T follicular helper cell (primary cell): Measurements from ENCODE around the gene SLC3A2.
"Not testable (repeated sequence)": the region's sequence is repeated elsewhere in the genome, so short reads cannot be mapped to it uniquely, and the experiment has no call there.

Source experiments
- DNase-seq: peaks from one replicate; pipeline ENCODE4 v3.0.0-alpha.2; 2020; ENCODE audit warnings: low read depth

SLC3A2 gene

GRCh38 chr11:62930666-62931065, 50.0 kb downstream of the SLC3A2 start:
- no peak for DNase-seq

- no peak for DNase-seq
These were observed 51.0 kb downstream of the SLC3A2 start for GRCh38 chr11:62931499-62932278.

DNA sequence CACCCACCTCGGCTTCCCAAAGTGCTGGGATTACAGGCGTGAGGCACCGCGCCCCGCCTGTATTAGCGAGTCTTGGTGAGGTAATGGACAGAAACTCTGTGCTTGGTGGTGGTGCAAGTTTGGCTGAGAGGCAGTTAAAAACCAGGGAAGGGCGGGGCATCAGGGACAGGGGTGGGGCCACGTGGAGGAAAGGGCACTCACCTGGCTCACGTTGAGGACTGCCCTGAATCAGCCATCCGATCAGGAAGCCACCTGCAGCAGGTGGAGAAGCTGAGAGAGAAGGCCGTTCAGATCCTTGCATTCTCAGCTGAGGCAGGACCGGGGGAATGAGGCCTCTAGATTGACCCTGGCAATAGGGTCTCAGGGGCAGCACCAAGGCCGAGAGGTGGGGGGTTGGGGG, 52.6 kb downstream of the SLC3A2 start:
- DNase-seq = no peak

GRCh38 chr11:62933750-62934495, 53.2 kb downstream of the SLC3A2 start:
- DNase-seq = no peak

- DNase-seq = no peak
These were observed 53.7 kb downstream of the SLC3A2 start for GRCh38 chr11:62934496-62934785.

- not testable (repeated sequence) for DNase-seq
These were observed 56.8 kb downstream of the SLC3A2 start for GRCh38 chr11:62937528-62937927.
